T follicular helper cell (primary cell): ENCODE measurements around the gene STKLD1.
A peak's percentile ranks its signal among the peaks of the same experiment; 100 is the strongest.

Experiments used
- DNase-seq: peaks from one replicate; pipeline ENCODE4 v3.0.0-alpha.2; 2020; ENCODE audit warnings: low read depth

Gene STKLD1

GRCh38 chr9:133345596-133345995 is 30.6 kb upstream of the STKLD1 start:
- DNase-seq: no peak

- no peak for DNase-seq
These were observed 30.0 kb upstream of the STKLD1 start for GRCh38 chr9:133346021-133346785.

- peak; percentile 14 for DNase-seq
These were observed 28.6 kb upstream of the STKLD1 start for GRCh38 chr9:133347515-133347984.

- DNase-seq: peak; percentile 88
These were observed 28.0 kb upstream of the STKLD1 start, which contains the start of the genes MED22 and RPL7A for GRCh38 chr9:133347985-133348717. Gene MED22, minus strand, starts transcription at chr9:133348131. Its CDS starts 1,469 bp downstream, at chr9:133346662. Gene RPL7A, plus strand, starts transcription at chr9:133348218. Its CDS starts 26 bp downstream, at chr9:133348244.

- DNase-seq: no peak
These were observed 27.2 kb upstream of the STKLD1 start for GRCh38 chr9:133348718-133349573.

GRCh38 chr9:133349965-133350616 is 26.1 kb upstream of the STKLD1 start:
- DNase-seq: no peak

GRCh38 chr9:133351526-133351907 is 24.6 kb upstream of the STKLD1 start:
- DNase-seq: no peak

- DNase-seq: no peak
These were observed 24.1 kb upstream of the STKLD1 start for GRCh38 chr9:133351908-133352634.

- no peak for DNase-seq
These were observed 23.4 kb upstream of the STKLD1 start for GRCh38 chr9:133352635-133353340.

GRCh38 chr9:133353548-133353947 is 22.6 kb upstream of the STKLD1 start:
- DNase-seq: no peak

GRCh38 chr9:133354766-133355165 is 21.4 kb upstream of the STKLD1 start:
- DNase-seq: no peak

- no peak for DNase-seq
These were observed 20.2 kb upstream of the STKLD1 start for GRCh38 chr9:133355881-133356357.

GRCh38 chr9:133356391-133357091 is 19.6 kb upstream of the STKLD1 start, which contains the start of the genes SURF1 and SURF2:
Gene SURF1, minus strand, starts transcription at chr9:133356487. Its CDS starts 34 bp downstream, at chr9:133356453.
Gene SURF2, plus strand, starts transcription at chr9:133356550. Its CDS starts 43 bp downstream, at chr9:133356593.
- peak; percentile 86 for DNase-seq

GRCh38 chr9:133357656-133358055 is 18.5 kb upstream of the STKLD1 start:
- no peak for DNase-seq

GRCh38 chr9:133359399-133360175 is 16.6 kb upstream of the STKLD1 start:
- no peak for DNase-seq

GRCh38 chr9:133360400-133361393 is 15.5 kb upstream of the STKLD1 start:
- no peak for DNase-seq

- no peak for DNase-seq
These were observed 14.6 kb upstream of the STKLD1 start for GRCh38 chr9:133361507-133362092.
